ENCODE measurements around the gene ARSK.
"Not testable (repeated sequence)": the region's sequence is repeated elsewhere in the genome, so short reads cannot be mapped to it uniquely, and the experiment has no call there.

ARSK gene

GRCh38 chr5:95620870-95621838 is 66.3 kb downstream of the ARSK start:
- peak; percentile 17 to 26 for DNase-seq (ENCODE audit: low read depth in 2 of 2)

DNA sequence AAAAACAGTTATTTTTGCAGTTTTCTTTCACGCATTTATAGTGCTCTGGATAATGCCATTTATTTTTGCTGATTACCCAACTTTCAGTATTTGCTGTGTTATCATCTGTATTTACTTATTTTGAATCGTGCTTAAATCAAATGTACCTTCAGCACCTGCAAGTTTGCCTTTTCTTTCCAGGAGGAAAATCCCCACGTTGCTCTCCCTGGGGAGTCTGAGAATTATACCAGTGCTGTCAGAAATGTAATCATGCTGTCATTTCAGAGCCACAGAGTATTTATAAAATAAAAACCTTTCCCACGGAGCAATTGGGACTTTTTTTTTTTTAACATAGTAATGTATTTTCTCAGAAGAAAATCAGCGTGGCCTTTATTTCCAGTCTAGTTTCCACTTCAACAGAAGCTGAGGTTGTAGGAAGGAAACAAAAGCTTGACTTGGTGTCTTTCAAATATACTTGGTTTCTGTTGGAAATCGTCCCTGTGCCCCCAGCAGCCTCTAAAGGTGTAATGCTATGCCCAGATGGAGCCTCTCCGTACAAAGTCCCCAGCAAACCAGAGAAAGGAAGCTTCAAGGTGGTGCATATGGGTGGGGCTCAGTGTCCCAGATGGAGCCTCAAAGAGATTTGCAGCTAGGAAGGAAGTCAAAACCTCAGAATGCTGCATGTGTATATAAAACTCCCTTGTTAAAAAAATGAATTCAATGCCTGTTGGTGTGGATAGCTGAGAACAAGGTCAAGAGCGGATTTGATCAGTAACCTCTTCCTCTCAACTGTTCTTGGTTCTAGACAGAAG is 67.1 kb downstream of the ARSK start:
- DNase-seq (ENCODE audit: low read depth in 2 of 2), result no peak

GRCh38 chr5:95623706-95624105 is 68.8 kb downstream of the ARSK start:
- DNase-seq (ENCODE audit: low read depth in 2 of 2), result no peak

DNA sequence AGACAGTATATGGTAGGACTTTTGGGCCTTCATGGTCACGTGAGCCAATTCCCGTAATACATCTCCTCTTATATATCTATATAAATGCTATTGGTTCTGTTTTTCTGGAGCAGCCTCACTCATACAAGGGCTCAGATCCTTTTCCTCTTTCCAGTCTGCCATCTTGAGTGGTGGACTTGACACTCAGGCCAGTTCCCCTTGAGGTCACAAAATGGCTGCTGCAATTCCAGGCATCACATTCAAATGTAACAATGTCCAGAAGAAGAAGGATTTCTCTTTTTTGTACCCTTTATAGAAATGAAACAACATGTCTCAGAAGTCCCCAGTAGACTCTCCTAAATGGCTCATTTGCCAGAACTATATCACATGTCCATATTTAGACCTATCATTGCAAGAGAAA is 69.5 kb downstream of the ARSK start:
- DNase-seq (ENCODE audit: low read depth in 2 of 2), result no peak

DNA sequence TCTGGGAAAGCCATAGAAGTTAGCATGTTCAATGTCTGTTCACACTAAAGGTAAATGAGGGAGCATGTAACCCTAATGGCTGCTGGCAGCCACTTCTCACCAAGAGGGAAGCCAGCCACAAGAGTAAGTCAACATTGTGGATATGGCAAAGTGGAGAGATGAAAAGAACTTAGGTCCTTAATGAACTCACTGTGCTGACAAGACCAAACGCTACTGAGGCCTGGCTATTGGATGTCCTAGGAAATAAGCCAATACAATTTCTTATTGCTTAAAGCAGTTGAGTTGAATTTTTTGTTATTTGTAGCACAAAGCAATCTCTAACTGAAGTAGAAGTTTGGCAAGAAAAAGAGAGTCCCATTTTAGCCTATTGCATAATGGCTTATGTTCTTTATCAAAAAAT is 71.8 kb downstream of the ARSK start:
- no peak for DNase-seq (ENCODE audit: low read depth in 2 of 2)

GRCh38 chr5:95627971-95628810 is 73.3 kb downstream of the ARSK start:
- no peak for DNase-seq (ENCODE audit: low read depth in 2 of 2)

DNA sequence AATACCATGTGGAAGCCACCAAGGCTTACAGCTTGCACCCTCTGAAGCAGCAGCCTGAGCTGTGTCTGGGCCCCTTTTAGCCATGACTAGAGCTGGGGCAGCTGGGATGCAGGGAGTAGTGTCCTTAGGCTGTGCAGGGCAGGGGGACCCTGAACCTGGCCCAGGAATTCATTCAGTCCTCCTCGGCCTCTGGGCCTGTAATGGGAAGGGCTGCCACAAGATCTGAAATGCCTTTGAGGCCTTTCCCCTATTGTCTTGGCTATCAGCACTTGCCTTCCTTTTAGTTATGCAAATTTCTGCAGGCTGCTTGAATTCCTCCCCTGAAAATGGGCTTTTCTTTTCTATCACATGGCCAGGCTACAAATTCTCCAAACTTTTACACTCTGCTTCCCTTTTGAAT is 74.0 kb downstream of the ARSK start:
- DNase-seq (ENCODE audit: low read depth in 2 of 2), result no peak

DNA sequence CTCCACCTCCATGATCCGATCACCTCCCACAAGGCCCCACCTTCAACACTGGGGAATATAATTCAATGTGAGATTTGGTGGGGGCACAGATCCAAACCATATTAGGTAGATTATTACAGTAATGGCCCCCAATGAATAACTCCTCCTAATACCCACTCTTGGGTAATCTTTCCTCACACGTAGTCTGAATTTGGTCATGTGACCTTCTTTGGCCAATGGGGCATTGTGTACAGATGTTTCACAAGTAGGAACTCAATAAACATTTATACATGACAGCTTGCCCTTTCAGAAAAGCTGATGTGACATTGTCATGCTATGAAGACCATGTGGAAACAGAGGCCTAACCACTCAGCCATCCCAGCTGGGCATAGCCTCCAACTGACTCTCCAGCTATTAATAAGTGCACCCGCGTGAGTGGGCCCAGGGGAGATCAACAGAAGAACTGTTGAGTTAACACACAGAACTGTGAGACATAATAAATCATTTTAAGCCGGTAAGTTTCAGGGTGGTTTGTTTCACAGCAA is 75.6 kb downstream of the ARSK start:
- DNase-seq (ENCODE audit: low read depth in 2 of 2), result no peak

- DNase-seq (ENCODE audit: low read depth in 2 of 2), result no peak
Measured at GRCh38 chr5:95631255-95631958, 76.5 kb downstream of the ARSK start.

- DNase-seq (ENCODE audit: low read depth in 2 of 2), result peak; percentile 20 to 45
Measured at GRCh38 chr5:95631991-95632675, 77.2 kb downstream of the ARSK start.

- not testable (repeated sequence) for DNase-seq (ENCODE audit: low read depth in 2 of 2)
Measured at GRCh38 chr5:95632942-95633341, 78.0 kb downstream of the ARSK start.

DNA sequence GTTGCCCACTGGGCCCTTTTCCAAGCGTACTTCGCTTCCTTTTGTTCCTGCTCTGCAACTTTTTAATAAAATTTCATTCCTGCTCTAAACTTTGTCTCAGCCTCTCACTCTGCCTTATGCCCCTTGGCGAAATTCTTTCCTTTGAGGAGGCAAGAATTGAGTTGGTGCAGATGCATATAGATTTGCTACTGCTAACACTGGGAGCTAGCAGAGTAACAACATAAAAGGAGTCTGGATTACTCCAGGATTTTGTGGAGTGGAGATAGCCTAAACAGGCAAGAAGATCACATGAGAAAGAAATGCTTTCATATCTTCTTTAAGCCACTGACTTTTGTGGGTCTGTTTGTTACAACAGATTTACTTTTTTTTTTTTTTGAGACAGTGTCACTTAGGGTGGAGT is 78.8 kb downstream of the ARSK start:
- DNase-seq (ENCODE audit: low read depth in 2 of 2), result no peak

DNA sequence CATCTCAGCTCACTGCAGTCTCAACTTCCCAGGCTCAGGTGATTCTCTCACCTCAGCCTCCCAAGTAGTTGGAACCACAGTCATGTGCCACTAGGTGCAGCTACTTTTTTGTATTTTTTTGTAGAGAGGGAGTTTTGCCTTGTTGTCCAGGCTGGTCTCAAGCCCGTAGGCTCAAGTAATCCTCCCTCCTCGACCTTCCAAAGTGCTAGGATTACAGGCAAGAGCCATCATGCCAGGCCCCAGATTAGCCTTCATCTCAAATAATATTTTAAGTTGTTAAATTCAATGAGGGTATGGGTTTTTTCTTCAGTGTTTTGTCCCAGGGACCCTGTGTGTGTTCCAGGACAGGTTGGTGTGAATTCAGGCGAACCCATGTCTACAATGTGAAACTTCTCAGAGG is 79.2 kb downstream of the ARSK start:
- no peak for DNase-seq (ENCODE audit: low read depth in 2 of 2)

DNA sequence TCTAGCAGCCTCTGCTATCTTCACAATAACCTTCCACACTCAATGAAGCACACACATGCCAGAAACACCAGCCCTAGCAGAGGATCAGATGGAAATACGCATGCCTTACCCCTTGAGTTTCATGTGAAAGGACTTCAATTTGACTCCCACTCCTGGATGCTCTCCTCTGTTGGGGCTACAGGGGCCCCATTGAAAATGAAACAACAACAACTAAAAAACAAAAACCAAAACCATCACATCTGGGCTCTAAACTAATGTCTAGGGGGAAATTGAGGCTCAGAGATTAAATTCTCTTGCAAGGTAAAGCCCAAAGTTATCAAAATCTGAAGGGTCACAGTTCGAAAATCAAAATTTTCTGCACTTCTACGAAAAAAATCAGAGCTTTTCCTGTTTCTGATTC is 83.7 kb downstream of the ARSK start:
- no peak for DNase-seq (ENCODE audit: low read depth in 2 of 2)

- DNase-seq (ENCODE audit: low read depth in 2 of 2), result no peak
Measured at GRCh38 chr5:95641741-95642220, 86.9 kb downstream of the ARSK start.

GRCh38 chr5:95643152-95643551 is 88.3 kb downstream of the ARSK start:
- DNase-seq (ENCODE audit: low read depth in 2 of 2), result no peak

- DNase-seq (ENCODE audit: low read depth in 2 of 2), result no peak
Measured at GRCh38 chr5:95644351-95645042, 89.6 kb downstream of the ARSK start.

DNA sequence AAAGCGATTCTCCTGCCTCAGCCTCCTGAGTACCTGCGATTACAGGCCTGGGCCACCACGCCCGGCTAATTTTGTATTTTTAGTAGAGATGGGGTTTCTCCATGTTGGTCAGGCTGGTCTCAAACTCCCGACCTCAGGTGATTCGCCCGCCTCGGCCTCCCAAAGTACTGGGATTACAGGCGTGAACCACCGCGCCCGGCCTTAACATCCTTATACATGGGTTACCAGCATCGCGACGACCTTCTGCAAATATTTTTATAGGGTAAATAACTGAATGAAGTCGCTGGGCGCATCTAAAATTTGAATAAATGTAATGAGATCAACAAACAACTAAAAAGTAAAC is 91.3 kb downstream of the ARSK start:
- DNase-seq (ENCODE audit: low read depth in 2 of 2), result not testable (repeated sequence)

GRCh38 chr5:95646569-95647431 is 91.9 kb downstream of the ARSK start, which contains the start of gene RFESD:
Gene RFESD, plus strand, starts transcription at chr5:95646777. Its CDS starts 5,495 bp downstream, at chr5:95652272.
- peak; percentile 93 to 97 for DNase-seq (ENCODE audit: low read depth in 2 of 2)

Measured in stimulated activated CD8-positive, alpha-beta memory T cell treated with anti-CD3 and anti-CD28 coated beads, Interleukin-2, amount 100 ng/mL, for 48 hours (primary cell).